Cardiac muscle cell (in vitro differentiated cells and primary cell): Measurements from ENCODE around the gene YWHAG. TPM values are rescaled to one million over a fixed set of nuclear protein-coding genes. Genes with fewer than 3 reads are reported as not detected.

Experiments used
- DNase-seq, 2 donors: peaks; one replicate each; pipeline versions ENCODE4 v3.0.0 to v3.0.0-alpha.2; 2010 to 2017; ENCODE audit warnings: low read depth in 1 of 2, low spot score in 1 of 2
- H3K27ac ChIP-seq: fragments of 200-600 bp; sonication (generic); 2 replicates; pipeline ENCODE4 v1.5.1; 2016
- H3K27me3 ChIP-seq: fragments of 200-600 bp; sonication (generic); 2 replicates; pipeline ENCODE4 v1.6.0; 2016; ENCODE audit warnings: control low read depth
- H3K36me3 ChIP-seq: fragments of 200-600 bp; sonication (generic); 2 replicates; pipeline ENCODE4 v1.5.1; 2016; ENCODE audit warnings: control low read depth
- H3K4me1 ChIP-seq: fragments of 200-600 bp; sonication (generic); 2 replicates; pipeline ENCODE4 v1.8.1; 2017; ENCODE audit warnings: low read depth, mild to moderate bottlenecking, mixed run types
- H3K4me3 ChIP-seq: fragments of 200-600 bp; sonication (generic); 2 replicates; pipeline ENCODE4 v1.5.1; 2016; ENCODE audit warnings: mild to moderate bottlenecking
- H3K9me3 ChIP-seq: fragments of 200-600 bp; sonication (generic); 2 replicates; pipeline ENCODE4 v1.5.1; 2017; ENCODE audit warnings: low read depth, mild to moderate bottlenecking, control low read depth
- polyA plus RNA-seq: library from polyadenylated mRNA; unstranded; fragments of >200 nt; fragmentation: Nextera tagmentation; extraction: Ambion mirVana; gene quantifications from 2 replicates; pipeline ENCODE4 v1.2.1, GENCODE V29; 2016
- total RNA-seq: library from RNA; depleted of rRNA; stranded (reverse); fragments of >200 nt; gene quantifications from 2 replicates; pipeline ENCODE4 v1.2.3, GENCODE V29; 2016
- TF ChIP-seq, protein P1 (sequence below): IDR thresholded peaks from 2 replicates; pipeline ENCODE4 v1.5.1; 2012; ENCODE audit warnings: low read depth, mild to moderate bottlenecking, low read length

Gene YWHAG
- total and polyA plus RNA-seq, 2 experiments from 2014 or later, result 25.0 to 97.9 TPM

DNA sequence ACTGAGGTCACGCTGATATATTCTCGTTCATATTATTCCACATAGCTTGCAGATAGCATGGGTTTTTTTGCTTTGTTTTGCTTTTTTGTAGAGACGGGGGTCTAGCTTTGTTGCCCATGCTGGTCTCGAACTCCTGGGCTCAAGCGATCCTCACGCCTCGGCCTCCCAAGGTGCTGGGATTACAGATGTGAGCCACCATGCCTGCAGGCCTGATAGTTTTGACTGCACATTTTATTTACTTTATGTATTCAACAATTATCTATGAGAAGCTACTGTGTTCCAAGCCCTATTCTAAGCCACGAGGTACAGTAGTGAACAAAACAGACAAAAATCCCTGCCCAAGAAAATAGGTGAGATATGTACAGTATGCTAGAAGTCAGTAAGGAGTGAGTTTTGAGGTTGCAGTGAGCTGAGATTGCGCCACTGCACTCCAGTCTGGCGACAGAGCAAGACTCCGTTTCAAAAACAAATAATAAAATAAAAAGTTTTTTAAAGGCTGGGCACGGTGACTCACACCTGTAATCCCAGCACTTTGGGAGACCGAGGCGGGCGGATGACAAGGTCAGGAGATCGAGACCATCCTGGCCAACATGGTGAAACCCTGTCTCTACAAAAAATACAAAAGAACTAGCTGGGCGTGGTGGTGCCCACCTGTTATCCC, 1.3 kb upstream of the YWHAG start:
- H3K36me3 ChIP-seq, result peaks cover 4% of the 10 kb centered on the region
- no peak overlapping the region for H3K4me3 ChIP-seq
- no peaks in the 10 kb centered on the region for H3K9me3 ChIP-seq
- peak overlapping the region; percentile 86 for H3K27ac ChIP-seq
- TF ChIP-seq, protein P1, sequence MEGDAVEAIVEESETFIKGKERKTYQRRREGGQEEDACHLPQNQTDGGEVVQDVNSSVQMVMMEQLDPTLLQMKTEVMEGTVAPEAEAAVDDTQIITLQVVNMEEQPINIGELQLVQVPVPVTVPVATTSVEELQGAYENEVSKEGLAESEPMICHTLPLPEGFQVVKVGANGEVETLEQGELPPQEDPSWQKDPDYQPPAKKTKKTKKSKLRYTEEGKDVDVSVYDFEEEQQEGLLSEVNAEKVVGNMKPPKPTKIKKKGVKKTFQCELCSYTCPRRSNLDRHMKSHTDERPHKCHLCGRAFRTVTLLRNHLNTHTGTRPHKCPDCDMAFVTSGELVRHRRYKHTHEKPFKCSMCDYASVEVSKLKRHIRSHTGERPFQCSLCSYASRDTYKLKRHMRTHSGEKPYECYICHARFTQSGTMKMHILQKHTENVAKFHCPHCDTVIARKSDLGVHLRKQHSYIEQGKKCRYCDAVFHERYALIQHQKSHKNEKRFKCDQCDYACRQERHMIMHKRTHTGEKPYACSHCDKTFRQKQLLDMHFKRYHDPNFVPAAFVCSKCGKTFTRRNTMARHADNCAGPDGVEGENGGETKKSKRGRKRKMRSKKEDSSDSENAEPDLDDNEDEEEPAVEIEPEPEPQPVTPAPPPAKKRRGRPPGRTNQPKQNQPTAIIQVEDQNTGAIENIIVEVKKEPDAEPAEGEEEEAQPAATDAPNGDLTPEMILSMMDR, result no peak
- H3K4me1 ChIP-seq, result peaks cover 21% of the 10 kb centered on the region
- peak in 1 of 2 donors; percentile 40 for DNase-seq
- no peaks in the 10 kb centered on the region for H3K27me3 ChIP-seq

DNA sequence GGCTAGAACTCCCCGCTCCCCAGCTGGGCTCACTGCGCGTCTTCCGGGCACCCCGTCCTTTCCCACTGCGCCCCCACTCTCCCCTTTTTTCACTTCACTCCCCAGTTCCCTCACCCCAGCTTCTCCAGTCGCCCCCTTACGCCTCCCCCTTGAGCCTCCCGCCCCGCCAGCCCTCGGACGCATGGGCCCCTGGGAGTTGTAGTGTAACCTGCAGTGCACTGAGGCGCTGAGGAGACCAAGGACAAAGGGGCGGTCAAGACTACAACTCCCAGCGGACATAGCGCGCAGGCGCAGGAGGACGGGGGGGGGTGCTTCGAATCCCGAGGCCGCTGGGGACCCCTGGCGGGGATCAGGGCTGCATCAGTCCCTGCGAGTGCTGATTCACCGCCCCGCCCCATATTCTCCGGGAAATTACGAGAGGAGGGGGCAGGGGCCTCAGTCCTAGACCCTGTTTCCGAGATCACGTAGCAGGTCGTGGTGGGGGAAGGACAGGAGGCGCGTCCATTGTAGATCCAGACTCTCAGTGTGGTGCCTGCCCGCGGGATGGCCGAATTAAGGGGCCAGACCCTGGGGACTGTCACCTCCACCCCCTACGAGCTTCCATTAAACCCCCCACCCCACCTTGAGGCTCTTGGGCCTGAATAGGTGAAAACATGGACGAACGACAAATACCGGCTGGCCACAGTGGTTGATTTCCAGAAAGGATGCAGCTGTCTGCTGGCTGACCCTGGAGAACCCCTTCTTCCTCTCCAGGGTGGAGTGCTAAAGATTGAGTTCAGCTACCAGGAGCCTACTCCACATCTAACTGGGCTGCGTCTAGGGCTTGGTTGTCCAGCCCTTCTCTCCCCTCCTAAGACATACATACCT, 553 bp upstream of the YWHAG start:
- Histone ChIP-seq H3K36me3 (peaks cover 4% of the 10 kb centered on the region), H3K9me3 (no peaks in the 10 kb centered on the region), H3K27ac (peak overlapping the region; percentile 98), H3K27me3 (no peaks in the 10 kb centered on the region), H3K4me3 (peak overlapping the region; percentile 67), H3K4me1 (peaks cover 17% of the 10 kb centered on the region)
- TF ChIP-seq, protein P1, result peak; percentile 82
- DNase-seq, result peak; percentile 98 to 99

DNA sequence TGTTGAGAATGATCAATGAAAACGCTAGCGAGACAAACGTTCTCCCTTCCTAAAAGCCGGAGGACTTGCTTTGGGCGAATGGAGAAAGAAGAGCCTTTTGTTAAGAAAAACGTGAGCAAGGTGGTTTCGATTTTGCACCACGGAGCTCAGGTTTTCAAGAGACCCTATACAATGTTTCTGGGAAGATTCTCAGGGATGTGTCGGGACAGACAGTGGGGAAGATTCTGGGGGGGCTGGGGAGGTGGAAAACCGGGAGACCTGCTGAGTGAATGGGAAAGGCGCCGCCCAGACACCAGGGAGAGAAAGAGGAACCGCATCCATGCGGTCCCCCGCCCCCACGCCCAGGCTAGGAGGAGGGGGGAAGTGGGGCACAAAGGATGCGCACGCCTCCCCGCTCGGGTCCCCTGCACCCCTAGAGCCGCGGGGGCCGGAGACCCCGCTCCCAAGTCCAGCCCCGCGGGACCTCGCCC, 745 bp downstream of the YWHAG start:
- peaks cover 14% of the 10 kb centered on the region for H3K4me1 ChIP-seq
- DNase-seq, result peak in 1 of 2 donors; percentile 25
- no peaks in the 10 kb centered on the region for H3K27me3 ChIP-seq
- TF ChIP-seq, protein P1, result no peak
- peaks cover 4% of the 10 kb centered on the region for H3K36me3 ChIP-seq
- H3K4me3 ChIP-seq, result peak overlapping the region; percentile 67
- H3K9me3 ChIP-seq, result no peaks in the 10 kb centered on the region
- H3K27ac ChIP-seq, result peak overlapping the region; percentile 98

DNA sequence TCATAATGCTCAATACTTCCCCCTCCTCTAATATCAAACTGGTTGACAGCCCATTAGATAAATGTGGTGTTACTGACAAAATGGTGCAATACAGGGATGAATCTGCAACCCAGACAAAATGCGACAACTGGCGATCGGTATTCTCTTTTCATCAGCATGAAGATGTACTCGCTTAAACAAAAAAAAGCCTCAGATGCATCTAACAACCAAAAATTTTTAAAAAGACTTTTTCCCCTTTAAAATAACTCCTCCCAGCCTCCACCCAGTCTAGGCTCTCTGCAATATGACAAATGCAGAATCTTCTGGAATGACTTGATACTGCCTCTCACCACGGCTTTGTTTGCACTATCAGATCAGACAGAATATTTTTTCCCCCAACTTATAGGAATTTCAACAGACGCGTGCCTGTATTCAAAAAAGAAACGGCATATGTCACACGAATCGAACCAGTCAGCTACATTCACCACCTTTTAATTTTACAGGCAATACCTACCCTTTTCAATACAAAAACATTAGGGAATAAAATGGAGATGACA, 1.2 kb downstream of the YWHAG start:
- peak overlapping the region; percentile 67 for H3K4me3 ChIP-seq
- no peaks in the 10 kb centered on the region for H3K9me3 ChIP-seq
- no peaks in the 10 kb centered on the region for H3K27me3 ChIP-seq
- H3K36me3 ChIP-seq, result peaks cover 4% of the 10 kb centered on the region
- DNase-seq, result no peak
- H3K4me1 ChIP-seq, result peaks cover 14% of the 10 kb centered on the region
- TF ChIP-seq, protein P1, result no peak
- H3K27ac ChIP-seq, result peak overlapping the region; percentile 98

DNA sequence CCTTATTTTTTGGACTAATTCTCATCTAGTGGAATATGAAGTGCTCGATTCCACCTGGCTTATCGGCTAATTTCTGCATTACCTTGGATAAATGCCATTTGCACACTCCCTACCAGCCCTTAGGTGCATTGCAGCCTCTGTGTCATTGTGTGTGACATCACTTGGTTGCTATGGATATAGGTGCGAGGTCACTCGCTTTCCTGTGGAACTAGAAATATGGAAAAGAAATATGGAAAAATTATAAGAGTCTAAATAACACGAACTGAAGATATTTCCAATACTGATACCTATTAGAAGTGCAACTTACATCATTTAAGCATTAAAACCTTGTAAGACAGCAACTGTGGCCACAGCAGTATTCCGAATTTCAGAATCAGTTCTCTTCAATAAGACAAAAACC, 2.0 kb downstream of the YWHAG start:
- Histone ChIP-seq H3K36me3 (peaks cover 4% of the 10 kb centered on the region), H3K9me3 (no peaks in the 10 kb centered on the region)
- TF ChIP-seq, protein P1, result no peak

More for the DNA sequence above, 2.0 kb downstream of the YWHAG start:
- DNase-seq, result peak in 1 of 2 donors; percentile 43
- H3K4me3 ChIP-seq, result peak overlapping the region; percentile 67
- no peaks in the 10 kb centered on the region for H3K27me3 ChIP-seq
- H3K4me1 ChIP-seq, result peaks cover 14% of the 10 kb centered on the region
- H3K27ac ChIP-seq, result no peak overlapping the region
